ENCODE measurements around the gene TMEM169. TPM values are rescaled to one million over a fixed set of nuclear protein-coding genes. Genes with fewer than 3 reads are reported as not detected.

Gene TMEM169
- total and polyA plus RNA-seq, 9 of the 15 experiments (the other 6 are each of a cell fraction or from before 2014, with no cell fraction given): 0.01 to 0.09 (median 0.04) TPM; not detected in 5

- TF ChIP-seq ARID1B (IDR thresholded peaks at IDR 0.05) (no peak), SIN3A (IDR thresholded peaks at IDR 0.05; ENCODE audit: borderline replicate concordance in 2 of 2, control insufficient read depth in 1 of 2, low read depth in 2 of 2, low read length in 2 of 2) (no peak), CBFA2T3 (IDR thresholded peaks at IDR 0.05) (no peak), TOE1 (IDR thresholded peaks at IDR 0.05; ENCODE audit: borderline replicate concordance) (peak; percentile 81; the same call in 1 of the 2 replicates), TOE1 (CRISPR knock-in tag; IDR thresholded peaks at IDR 0.05; ENCODE audit: borderline replicate concordance, low read depth) (no peak), ZNF778 (CRISPR knock-in tag; IDR thresholded peaks at IDR 0.05) (no peak), TRIM28 (IDR thresholded peaks at IDR 0.05) (no peak), ZBTB26 (CRISPR knock-in tag; IDR thresholded peaks at IDR 0.05) (no peak), ATF6 (CRISPR knock-in tag; IDR thresholded peaks at IDR 0.05) (no peak), REST (IDR thresholded peaks at IDR 0.05; ENCODE audit: borderline replicate concordance) (peak; percentile 93), REST (CRISPR knock-in tag; IDR thresholded peaks at IDR 0.05; ENCODE audit: low read depth) (no peak), SMAD3 (CRISPR knock-in tag; conservative IDR thresholded peaks at IDR 0.05) (no peak), PCBP1 (IDR thresholded peaks at IDR 0.05; ENCODE audit: low read depth, low read length, poor library complexity, severe bottlenecking) (no peak), ZNF668 (CRISPR knock-in tag; IDR thresholded peaks at IDR 0.05) (no peak), EGR1 (conservative IDR thresholded peaks at IDR 0.05) (no peak), PRPF4 (IDR thresholded peaks at IDR 0.05; ENCODE audit: insufficient read depth, low read depth, low read length, poor library complexity, severe bottlenecking) (no peak), DIDO1 (tag; IDR thresholded peaks at IDR 0.05; ENCODE audit: low read depth) (no peak), TAF1 (IDR thresholded peaks at IDR 0.05; ENCODE audit: control insufficient read depth, extremely low read depth, insufficient read depth, low read length, severe bottlenecking) (peak; percentile 31)
Measured at GRCh38 chr2:216081487-216082116, at the start of gene TMEM169, which contains the start of gene PECR (continued).

Measured in K562 (cell line).